Hepatocyte (in vitro differentiated cells): ENCODE results near the gene ASIP. TPM values are rescaled to one million over a fixed set of nuclear protein-coding genes. Genes with fewer than 3 reads are reported as not detected.
A peak's percentile ranks its signal among the peaks of the same experiment; 100 is the strongest.

ENCODE experiments used
- DNase-seq: peaks from one replicate; pipeline ENCODE4 v3.0.0-alpha.2; 2016; ENCODE audit warnings: low spot score
- H2AFZ ChIP-seq: fragments of 200-600 bp; sonication (generic); 2 replicates; pipeline ENCODE4 v1.6.0; 2016; ENCODE audit warnings: antibody characterized with exemption, mild to moderate bottlenecking
- H3K27ac ChIP-seq: fragments of 200-600 bp; sonication (generic); 2 replicates; pipeline ENCODE4 v1.5.1; 2016; ENCODE audit warnings: mild to moderate bottlenecking
- H3K27me3 ChIP-seq: fragments of 200-600 bp; sonication (generic); 2 replicates; pipeline ENCODE4 v1.6.1; 2016
- H3K36me3 ChIP-seq: fragments of 200-600 bp; sonication (generic); replicated peaks from 2 replicates; pipeline ENCODE4 v1.5.1; 2016; ENCODE audit warnings: low read depth; ENCODE audit not compliant: insufficient read depth
- H3K4me1 ChIP-seq: fragments of 200-600 bp; sonication (generic); 2 replicates; pipeline ENCODE4 v1.5.1; 2016; ENCODE audit warnings: mild to moderate bottlenecking, moderate library complexity; ENCODE audit not compliant: insufficient read depth
- H3K4me2 ChIP-seq: fragments of 200-600 bp; sonication (generic); 2 replicates; pipeline ENCODE4 v1.6.0; 2016
- H3K4me3 ChIP-seq: fragments of 200-600 bp; sonication (generic); 2 replicates; pipeline ENCODE4 v1.5.1; 2016; ENCODE audit warnings: mild to moderate bottlenecking
- H3K79me2 ChIP-seq: fragments of 200-600 bp; sonication (generic); 2 replicates; pipeline ENCODE4 v1.6.0; 2017; ENCODE audit warnings: mild to moderate bottlenecking
- H3K9me2 ChIP-seq: fragments of 200-600 bp; sonication (generic); replicated peaks from 2 replicates; pipeline ENCODE4 v1.6.0; 2017; ENCODE audit warnings: mild to moderate bottlenecking; ENCODE audit not compliant: insufficient read depth
- H3K9me3 ChIP-seq: fragments of 200-600 bp; sonication (generic); 2 replicates; pipeline ENCODE4 v1.5.1; 2016; ENCODE audit warnings: low read depth, mild to moderate bottlenecking
- H4K20me1 ChIP-seq: fragments of 200-600 bp; sonication (generic); 2 replicates; pipeline ENCODE4 v1.6.0; 2016; ENCODE audit warnings: mild to moderate bottlenecking; ENCODE audit not compliant: insufficient read depth, poor library complexity, severe bottlenecking
- EZH2 ChIP-seq: fragments of 200-600 bp; sonication (generic); IDR thresholded peaks from 2 replicates; pipeline ENCODE4 v1.6.1; 2016; ENCODE audit warnings: antibody characterized with exemption, mild to moderate bottlenecking, borderline replicate concordance
- EZH2phosphoT487 ChIP-seq: fragments of 200-600 bp; sonication (generic); IDR thresholded peaks from one replicate; pipeline ENCODE4 v1.6.1; 2018; ENCODE audit warnings: antibody characterized with exemption, mild to moderate bottlenecking, low read depth, moderate library complexity; ENCODE audit not compliant: unreplicated experiment, severe bottlenecking
- WGBS: methylation state at CpG from one replicate; pipeline ENCODE4 v1.1.6; 2016; ENCODE audit warnings: low lambda C conversion rate; ENCODE audit errors: missing lambda C conversion rate; 5-methylcytosine and 5-hydroxymethylcytosine counted together
- polyA plus RNA-seq: library from polyadenylated mRNA; unstranded; fragments of >200 nt; fragmentation: Nextera tagmentation; extraction: Ambion mirVana; gene quantifications from 2 replicates; pipeline ENCODE4 v1.2.1, GENCODE V29; 2016
- total RNA-seq: library from RNA; depleted of rRNA; stranded (reverse); fragments of >200 nt; gene quantifications from 2 replicates; pipeline ENCODE4 v1.2.3, GENCODE V29; 2014
- TF ChIP-seq, protein P1 (sequence below): fragments of 200-600 bp; sonication (generic); IDR thresholded peaks from 2 replicates; pipeline ENCODE4 v1.5.1; 2016; ENCODE audit warnings: antibody characterized with exemption, mild to moderate bottlenecking; ENCODE audit not compliant: poor library complexity

The ASIP gene
- total and polyA plus RNA-seq, 2 experiments from 2014 or later = 3.3 TPM; not detected in 1

DNA sequence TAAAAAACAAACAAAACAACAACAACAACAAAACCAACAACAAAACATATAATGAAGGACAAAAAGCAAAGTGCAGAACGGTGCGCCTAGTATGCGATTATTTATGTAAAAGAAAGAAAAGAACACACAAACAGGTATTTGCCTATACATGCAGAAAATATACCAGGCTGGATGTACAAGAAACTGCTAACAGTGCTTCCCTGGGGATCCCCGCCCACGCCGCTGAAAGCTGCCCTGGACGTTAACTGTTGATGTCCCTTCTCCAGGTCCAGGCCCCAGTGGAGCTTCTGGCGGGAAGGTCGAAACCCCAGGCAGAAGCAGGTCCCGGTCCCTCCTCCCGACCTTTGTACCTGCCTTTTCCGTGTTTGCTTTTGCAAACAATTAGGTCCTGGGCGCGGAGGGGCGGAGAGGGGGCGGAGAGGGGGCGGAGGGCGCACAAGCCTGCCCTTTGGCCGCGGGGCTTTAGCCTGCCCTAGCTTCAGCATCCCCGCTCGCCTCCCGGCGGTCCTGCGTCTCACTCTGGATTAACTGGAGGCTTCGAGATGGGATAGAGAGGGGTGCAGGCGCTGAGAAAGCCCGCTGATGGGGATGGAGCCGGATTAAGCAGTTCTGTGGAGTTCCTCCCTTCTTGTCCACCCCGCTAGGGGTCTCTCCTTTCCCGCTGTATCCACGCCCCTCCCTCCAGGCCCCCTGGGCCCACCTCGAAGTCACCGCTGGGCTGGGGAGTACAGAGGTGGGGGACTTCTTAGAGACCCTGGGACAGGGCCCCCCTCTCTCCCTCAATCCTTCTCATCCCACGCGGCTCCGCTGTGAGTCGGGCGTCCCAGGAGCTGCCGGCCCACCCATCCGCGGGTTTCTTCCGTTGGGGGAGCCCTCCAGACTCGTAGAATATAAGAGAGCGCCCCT, 70.1 kb downstream of the ASIP start:
- TF ChIP-seq EZH2phosphoT487 = no peak
- TF ChIP-seq, protein P1, sequence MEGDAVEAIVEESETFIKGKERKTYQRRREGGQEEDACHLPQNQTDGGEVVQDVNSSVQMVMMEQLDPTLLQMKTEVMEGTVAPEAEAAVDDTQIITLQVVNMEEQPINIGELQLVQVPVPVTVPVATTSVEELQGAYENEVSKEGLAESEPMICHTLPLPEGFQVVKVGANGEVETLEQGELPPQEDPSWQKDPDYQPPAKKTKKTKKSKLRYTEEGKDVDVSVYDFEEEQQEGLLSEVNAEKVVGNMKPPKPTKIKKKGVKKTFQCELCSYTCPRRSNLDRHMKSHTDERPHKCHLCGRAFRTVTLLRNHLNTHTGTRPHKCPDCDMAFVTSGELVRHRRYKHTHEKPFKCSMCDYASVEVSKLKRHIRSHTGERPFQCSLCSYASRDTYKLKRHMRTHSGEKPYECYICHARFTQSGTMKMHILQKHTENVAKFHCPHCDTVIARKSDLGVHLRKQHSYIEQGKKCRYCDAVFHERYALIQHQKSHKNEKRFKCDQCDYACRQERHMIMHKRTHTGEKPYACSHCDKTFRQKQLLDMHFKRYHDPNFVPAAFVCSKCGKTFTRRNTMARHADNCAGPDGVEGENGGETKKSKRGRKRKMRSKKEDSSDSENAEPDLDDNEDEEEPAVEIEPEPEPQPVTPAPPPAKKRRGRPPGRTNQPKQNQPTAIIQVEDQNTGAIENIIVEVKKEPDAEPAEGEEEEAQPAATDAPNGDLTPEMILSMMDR = peak; percentile 25
- Histone ChIP-seq H3K9me2 (no peaks in the 10 kb centered on the region), H4K20me1 (no peaks in the 10 kb centered on the region), H3K79me2 (no peaks in the 10 kb centered on the region), H3K27ac (peak overlapping the region; percentile 80), H3K4me3 (peak overlapping the region; percentile 25), H3K36me3 (no peaks in the 10 kb centered on the region), H3K4me1 (peaks cover 24% of the 10 kb centered on the region), H2AFZ (peak overlapping the region; percentile 66), H3K27me3 (no peaks in the 10 kb centered on the region), H3K9me3 (no peaks in the 10 kb centered on the region), H3K4me2 (peak overlapping the region; percentile 78)
- peak; percentile 86 for DNase-seq
- 12% methylated on average over 33 of the region's 45 CpGs for WGBS

DNA sequence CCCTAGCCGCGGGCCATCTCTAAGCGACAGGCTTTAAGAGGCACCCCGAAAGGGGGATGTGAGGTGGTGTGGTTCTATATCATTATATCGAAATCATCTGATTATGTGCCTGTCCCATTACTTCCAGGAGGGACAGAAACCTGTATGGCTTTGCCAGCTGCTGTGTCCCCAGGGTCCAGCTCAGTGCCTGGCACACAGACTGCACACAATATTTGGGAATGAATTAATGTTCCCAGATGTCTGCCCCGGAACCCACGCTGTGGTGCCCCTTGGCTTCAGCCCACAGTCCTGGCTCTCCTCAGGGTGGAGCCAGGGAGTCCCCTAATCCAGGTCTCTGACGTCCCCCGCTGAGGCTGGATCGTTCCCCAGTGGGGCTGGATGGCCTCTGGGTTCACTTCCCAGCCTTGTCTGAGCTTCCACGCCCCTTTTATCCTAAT, 70.8 kb downstream of the ASIP start:
- 25% methylated on average over 11 of the region's 11 CpGs for whole genome bisulfite sequencing
- peak overlapping the region; percentile 76 for H3K27ac ChIP-seq

DNA sequence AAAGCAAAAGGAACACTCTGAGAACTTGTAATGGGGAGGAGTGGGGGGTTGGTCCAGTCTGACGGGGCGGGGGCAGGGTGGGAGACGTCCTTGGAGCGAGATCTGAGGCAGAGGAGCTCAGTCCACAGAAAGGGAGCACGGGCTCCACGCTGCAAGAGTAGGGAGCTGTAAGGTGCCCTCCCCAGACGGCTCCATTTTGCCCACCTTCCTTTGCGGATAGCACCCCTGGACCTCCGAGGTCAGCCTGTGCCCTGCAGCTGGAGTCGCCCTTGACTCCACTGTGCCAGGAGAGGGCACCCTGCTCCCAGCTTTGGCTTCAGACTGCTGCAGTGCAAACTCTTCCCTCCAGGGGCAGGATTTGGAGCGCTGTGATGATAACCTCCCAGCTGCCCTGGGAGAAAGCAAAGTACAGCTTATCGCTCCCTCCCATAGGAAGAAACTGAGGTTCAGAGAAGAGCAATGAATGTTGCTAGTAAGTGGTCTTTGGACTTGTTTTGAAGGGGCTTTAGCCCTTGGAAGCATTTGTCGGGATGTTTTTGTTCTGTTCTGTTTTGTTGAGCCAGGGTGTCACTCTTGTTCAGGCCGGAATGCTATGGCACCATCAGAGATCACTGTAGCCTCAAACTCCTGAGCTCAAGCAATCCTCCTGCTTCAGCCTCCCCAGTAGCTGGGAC, 71.5 kb downstream of the ASIP start:
- DNase-seq = peak; percentile 94
- Histone ChIP-seq H3K9me3 (no peaks in the 10 kb centered on the region), H3K36me3 (no peaks in the 10 kb centered on the region), H3K4me3 (no peak overlapping the region), H3K27ac (peak overlapping the region; percentile 76), H3K9me2 (no peaks in the 10 kb centered on the region), H2AFZ (peak overlapping the region; percentile 36), H3K4me1 (peaks cover 24% of the 10 kb centered on the region), H3K4me2 (peak overlapping the region; percentile 78), H3K27me3 (no peaks in the 10 kb centered on the region), H3K79me2 (no peaks in the 10 kb centered on the region), H4K20me1 (no peaks in the 10 kb centered on the region)
- TF ChIP-seq, protein P1 = peak; percentile 100
- TF ChIP-seq EZH2phosphoT487 = no peak
- TF ChIP-seq EZH2 = no peak
- WGBS = 12% methylated on average over 10 of the region's 14 CpGs

More for the DNA sequence above, 70.8 kb downstream of the ASIP start:
- Histone ChIP-seq H3K4me1 (peaks cover 24% of the 10 kb centered on the region), H3K4me3 (no peak overlapping the region), H3K4me2 (peak overlapping the region; percentile 78), H3K9me3 (no peaks in the 10 kb centered on the region), H4K20me1 (no peaks in the 10 kb centered on the region), H3K27me3 (no peaks in the 10 kb centered on the region), H3K36me3 (no peaks in the 10 kb centered on the region), H3K9me2 (no peaks in the 10 kb centered on the region), H2AFZ (peak overlapping the region; percentile 66), H3K79me2 (no peaks in the 10 kb centered on the region)
- TF ChIP-seq EZH2phosphoT487 (no peak), EZH2 (no peak)
- TF ChIP-seq, protein P1 = no peak
- peak; percentile 46 for DNase-seq
